SK-MEL-5 (cell line): ENCODE results near the gene GTF2H4. TPM values are rescaled to one million over a fixed set of nuclear protein-coding genes. Genes with fewer than 3 reads are reported as not detected.

Experiments
- DNase-seq: peaks from one replicate; pipeline ENCODE4 v3.0.0-alpha.2; 2016; ENCODE audit warnings: low read depth, low spot score
- in situ Hi-C: cut with HindIII; loops from 2 replicates; pipeline ENCODE4 v1.10.0; 2016; ENCODE audit warnings: low sequenced_read_pairs, high pct_unique_total_duplicates, low pct_unique_long_range_greater_than_20kb
- total RNA-seq: library from RNA; depleted of rRNA; stranded (reverse); fragments of >200 nt; shearing (Covaris generic); gene quantifications from 2 replicates; pipeline ENCODE4 v1.2.3, GENCODE V29; 2014

The GTF2H4 gene
- total RNA-seq, 1 experiment from 2014 or later = 18.0 TPM

- no peak for DNase-seq
- in situ Hi-C loops = no loop called here
These were observed 24.8 kb downstream of the GTF2H4 start for GRCh38 chr6:30932665-30933365.

- in situ Hi-C loops = no loop called here
- DNase-seq = peak; percentile 19
These were observed 27.0 kb downstream of the GTF2H4 start for GRCh38 chr6:30935018-30935417.

- in situ Hi-C loops = no loop called here
These were observed 29.3 kb downstream of the GTF2H4 start for GRCh38 chr6:30937265-30937664.

GRCh38 chr6:30938730-30939129 is 30.7 kb downstream of the GTF2H4 start:
- in situ Hi-C loops = no loop called here

More at GRCh38 chr6:30937265-30937664, 29.3 kb downstream of the GTF2H4 start:
- no peak for DNase-seq

GRCh38 chr6:30939473-30939872 is 31.5 kb downstream of the GTF2H4 start:
- in situ Hi-C loops = no loop called here

More at GRCh38 chr6:30938730-30939129, 30.7 kb downstream of the GTF2H4 start:
- no peak for DNase-seq

GRCh38 chr6:30940361-30940986 is 32.5 kb downstream of the GTF2H4 start, which contains the start of gene MUCL3:
Gene MUCL3 (plus strand): TSS chr6:30940973. CDS start chr6:30941000, 27 bp downstream.
- DNase-seq = no peak
- in situ Hi-C loops = no loop called here

More at GRCh38 chr6:30939473-30939872, 31.5 kb downstream of the GTF2H4 start:
- DNase-seq = no peak

- in situ Hi-C loops = no loop called here
These were observed 34.5 kb downstream of the GTF2H4 start for GRCh38 chr6:30942338-30943060.

GRCh38 chr6:30944051-30944450 is 36.0 kb downstream of the GTF2H4 start:
- no peak for DNase-seq
- in situ Hi-C loops = no loop called here

More at GRCh38 chr6:30942338-30943060, 34.5 kb downstream of the GTF2H4 start:
- peak; percentile 91 for DNase-seq

GRCh38 chr6:30945281-30945680 is 37.3 kb downstream of the GTF2H4 start:
- in situ Hi-C loops = no loop called here
- no peak for DNase-seq

GRCh38 chr6:30947231-30947630 is 39.2 kb downstream of the GTF2H4 start:
- no peak for DNase-seq

GRCh38 chr6:30948811-30949210 is 40.8 kb downstream of the GTF2H4 start:
- in situ Hi-C loops = no loop called here
- no peak for DNase-seq

More at GRCh38 chr6:30947231-30947630, 39.2 kb downstream of the GTF2H4 start:
- in situ Hi-C loops = no loop called here

GRCh38 chr6:30951907-30952469 is 44.0 kb downstream of the GTF2H4 start:
- DNase-seq = no peak
- in situ Hi-C loops = no loop called here

- DNase-seq = no peak
- in situ Hi-C loops = no loop called here
These were observed 46.8 kb downstream of the GTF2H4 start for GRCh38 chr6:30954631-30955366.

GRCh38 chr6:30955367-30956042 is 47.5 kb downstream of the GTF2H4 start:
- in situ Hi-C loops = no loop called here
- DNase-seq = no peak

- in situ Hi-C loops = no loop called here
- peak; percentile 9 for DNase-seq
These were observed 49.7 kb downstream of the GTF2H4 start for GRCh38 chr6:30957716-30958115.

- no peak for DNase-seq
- in situ Hi-C loops = no loop called here
These were observed 53.1 kb downstream of the GTF2H4 start for GRCh38 chr6:30960907-30961673.
